Mononuclear cell (primary cell): ENCODE measurements around the gene IQCM. TPM values are rescaled to one million over a fixed set of nuclear protein-coding genes. Genes with fewer than 3 reads are reported as not detected.

Experiments
- H3K27me3 ChIP-seq: 2 replicates; pipeline ENCODE4 v1.6.0; 2011; ENCODE audit warnings: low read length, control low read depth; ENCODE audit not compliant: insufficient read depth
- H3K4me1 ChIP-seq: 2 replicates; pipeline ENCODE4 v1.5.1; 2011; ENCODE audit warnings: mild to moderate bottlenecking, low read length, control low read depth; ENCODE audit not compliant: insufficient read depth
- H3K4me3 ChIP-seq: 2 replicates; pipeline ENCODE4 v1.5.1; 2011; ENCODE audit warnings: mild to moderate bottlenecking, low read length, moderate library complexity
- H3K9me3 ChIP-seq: 2 replicates; pipeline ENCODE4 v1.5.1; 2011; ENCODE audit warnings: low read depth, mild to moderate bottlenecking, control low read depth, low read length
- total RNA-seq: library from RNA; depleted of rRNA; stranded (reverse); fragments of >200 nt; gene quantifications from one replicate; pipeline ENCODE4 v1.2.3, GENCODE V29; 2012

IQCM gene
- total RNA-seq, 1 donor, result not detected

- Histone ChIP-seq H3K4me1 (no peaks in the 10 kb centered on the region), H3K4me3 (no peak overlapping the region), H3K27me3 (no peaks in the 10 kb centered on the region), H3K9me3 (no peaks in the 10 kb centered on the region)
Measured at GRCh38 chr4:149793459-149793858, 22.2 kb downstream of the IQCM start.

GRCh38 chr4:149791851-149792250, 23.8 kb downstream of the IQCM start:
- Histone ChIP-seq H3K9me3 (no peaks in the 10 kb centered on the region), H3K4me1 (no peaks in the 10 kb centered on the region), H3K4me3 (no peak overlapping the region), H3K27me3 (no peaks in the 10 kb centered on the region)

- Histone ChIP-seq H3K4me3 (no peak overlapping the region), H3K27me3 (no peaks in the 10 kb centered on the region), H3K9me3 (no peaks in the 10 kb centered on the region), H3K4me1 (no peaks in the 10 kb centered on the region)
Measured at GRCh38 chr4:149790172-149790907, 25.3 kb downstream of the IQCM start.

GRCh38 chr4:149788300-149788699, 27.3 kb downstream of the IQCM start:
- no peaks in the 10 kb centered on the region for H3K4me1 ChIP-seq
- no peaks in the 10 kb centered on the region for H3K27me3 ChIP-seq
- H3K9me3 ChIP-seq, result no peaks in the 10 kb centered on the region
- no peak overlapping the region for H3K4me3 ChIP-seq

- H3K9me3 ChIP-seq, result no peaks in the 10 kb centered on the region
- no peaks in the 10 kb centered on the region for H3K4me1 ChIP-seq
- H3K27me3 ChIP-seq, result no peaks in the 10 kb centered on the region
- H3K4me3 ChIP-seq, result no peak overlapping the region
Measured at GRCh38 chr4:149785696-149786431, 29.8 kb downstream of the IQCM start.

GRCh38 chr4:149784018-149784417, 31.6 kb downstream of the IQCM start:
- H3K9me3 ChIP-seq, result no peaks in the 10 kb centered on the region
- H3K4me3 ChIP-seq, result no peak overlapping the region
- H3K27me3 ChIP-seq, result no peaks in the 10 kb centered on the region
- H3K4me1 ChIP-seq, result no peaks in the 10 kb centered on the region

GRCh38 chr4:149781150-149781549, 34.5 kb downstream of the IQCM start:
- H3K27me3 ChIP-seq, result no peaks in the 10 kb centered on the region
- no peaks in the 10 kb centered on the region for H3K4me1 ChIP-seq
- H3K9me3 ChIP-seq, result no peaks in the 10 kb centered on the region
- H3K4me3 ChIP-seq, result no peak overlapping the region

GRCh38 chr4:149768477-149768876, 47.2 kb downstream of the IQCM start:
- Histone ChIP-seq H3K27me3 (no peaks in the 10 kb centered on the region), H3K9me3 (no peaks in the 10 kb centered on the region), H3K4me3 (no peak overlapping the region), H3K4me1 (no peaks in the 10 kb centered on the region)

- Histone ChIP-seq H3K4me1 (no peaks in the 10 kb centered on the region), H3K9me3 (no peaks in the 10 kb centered on the region), H3K27me3 (no peaks in the 10 kb centered on the region)
Measured at GRCh38 chr4:149766135-149766534, 49.5 kb downstream of the IQCM start.

GRCh38 chr4:149765630-149766029, 50.0 kb downstream of the IQCM start:
- Histone ChIP-seq H3K27me3 (no peaks in the 10 kb centered on the region), H3K9me3 (no peaks in the 10 kb centered on the region), H3K4me1 (no peaks in the 10 kb centered on the region), H3K4me3 (no peak overlapping the region)

More at GRCh38 chr4:149766135-149766534, 49.5 kb downstream of the IQCM start:
- no peak overlapping the region for H3K4me3 ChIP-seq

GRCh38 chr4:149755969-149756368, 59.7 kb downstream of the IQCM start:
- no peaks in the 10 kb centered on the region for H3K4me1 ChIP-seq
- no peaks in the 10 kb centered on the region for H3K9me3 ChIP-seq
- no peaks in the 10 kb centered on the region for H3K27me3 ChIP-seq
- H3K4me3 ChIP-seq, result no peak overlapping the region

GRCh38 chr4:149754526-149754925, 61.1 kb downstream of the IQCM start:
- Histone ChIP-seq H3K9me3 (no peaks in the 10 kb centered on the region), H3K27me3 (no peaks in the 10 kb centered on the region), H3K4me3 (no peak overlapping the region), H3K4me1 (no peaks in the 10 kb centered on the region)

- H3K4me3 ChIP-seq, result no peak overlapping the region
- no peaks in the 10 kb centered on the region for H3K27me3 ChIP-seq
Measured at GRCh38 chr4:149752729-149753128, 62.9 kb downstream of the IQCM start.

GRCh38 chr4:149751174-149751573, 64.5 kb downstream of the IQCM start:
- Histone ChIP-seq H3K9me3 (no peaks in the 10 kb centered on the region), H3K4me1 (no peaks in the 10 kb centered on the region), H3K27me3 (no peaks in the 10 kb centered on the region), H3K4me3 (no peak overlapping the region)

More at GRCh38 chr4:149752729-149753128, 62.9 kb downstream of the IQCM start:
- Histone ChIP-seq H3K4me1 (no peaks in the 10 kb centered on the region), H3K9me3 (no peaks in the 10 kb centered on the region)

- no peak overlapping the region for H3K4me3 ChIP-seq
- H3K27me3 ChIP-seq, result no peaks in the 10 kb centered on the region
- no peaks in the 10 kb centered on the region for H3K9me3 ChIP-seq
- H3K4me1 ChIP-seq, result no peaks in the 10 kb centered on the region
Measured at GRCh38 chr4:149749784-149750183, 65.9 kb downstream of the IQCM start.

- Histone ChIP-seq H3K4me1 (no peaks in the 10 kb centered on the region), H3K4me3 (no peak overlapping the region), H3K27me3 (no peaks in the 10 kb centered on the region), H3K9me3 (no peaks in the 10 kb centered on the region)
Measured at GRCh38 chr4:149747646-149748045, 68.0 kb downstream of the IQCM start.
